LNCaP clone FGC (cell line): ENCODE data around the gene ERGIC1.

Experiments used
- DNase-seq: peaks from one replicate; pipeline ENCODE4 v3.0.0-alpha.2; 2011; ENCODE audit warnings: low read depth
- H3K4me3 ChIP-seq: 2 replicates; pipeline ENCODE4 v1.5.1; 2011; ENCODE audit warnings: mild to moderate bottlenecking, low read depth, low read length, control low read depth
- CTCF ChIP-seq: IDR thresholded peaks from 2 replicates; pipeline ENCODE4 v1.5.1; 2012; ENCODE audit warnings: mild to moderate bottlenecking; ENCODE audit not compliant: control insufficient read depth, insufficient read depth; ENCODE audit errors: extremely low read depth

Gene ERGIC1

DNA sequence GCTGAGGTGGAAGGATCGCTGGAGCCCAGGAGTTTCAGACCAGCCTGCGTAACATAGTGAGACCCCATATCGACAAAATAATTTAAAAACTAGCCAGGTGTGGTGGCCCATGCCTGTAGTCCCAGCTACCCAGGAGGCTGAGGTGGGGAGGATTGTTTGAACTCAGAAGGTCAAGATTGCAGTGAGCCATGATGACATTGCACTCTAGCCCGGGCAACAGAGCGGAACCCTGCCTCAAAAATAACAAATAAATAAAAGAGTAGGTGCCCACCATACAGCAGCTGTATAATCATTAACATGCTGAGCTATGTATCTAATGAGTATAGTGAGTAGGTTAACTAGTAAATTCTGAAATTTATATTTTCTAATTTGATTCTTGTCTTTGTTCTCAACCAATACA lies 138.5 kb downstream of the ERGIC1 start:
- DNase-seq, result no peak
- TF ChIP-seq CTCF, result no peak
- H3K4me3 ChIP-seq, result no peak overlapping the region

- DNase-seq, result no peak
- TF ChIP-seq CTCF, result no peak
These were observed 139.3 kb downstream of the ERGIC1 start for GRCh38 chr5:172973127-172973916.

DNA sequence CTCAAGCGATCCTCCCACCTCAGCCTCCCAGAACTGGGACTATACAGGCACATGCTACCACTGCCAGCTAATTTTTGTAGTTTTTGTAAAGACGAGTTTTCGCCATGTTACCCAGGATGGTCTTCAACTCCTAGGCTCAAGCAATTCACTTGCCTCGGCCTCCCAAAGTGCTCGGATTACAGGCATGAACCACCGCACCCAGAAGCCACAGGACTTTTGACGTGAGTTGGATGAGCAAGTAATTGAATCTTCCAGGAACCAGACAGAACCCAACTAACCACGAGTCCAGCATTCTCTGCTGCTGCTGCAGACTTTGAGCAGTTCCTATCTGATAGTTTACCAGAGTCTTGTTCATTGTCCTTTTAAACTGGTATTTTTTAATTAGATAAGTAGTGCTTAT lies 139.9 kb downstream of the ERGIC1 start:
- no peak overlapping the region for H3K4me3 ChIP-seq
- TF ChIP-seq CTCF, result no peak
- DNase-seq, result no peak

More at GRCh38 chr5:172973127-172973916, 139.3 kb downstream of the ERGIC1 start:
- no peak overlapping the region for H3K4me3 ChIP-seq

- H3K4me3 ChIP-seq, result no peak overlapping the region
- DNase-seq, result no peak
- no peak for TF ChIP-seq CTCF
These were observed 141.2 kb downstream of the ERGIC1 start for GRCh38 chr5:172975289-172975688.

DNA sequence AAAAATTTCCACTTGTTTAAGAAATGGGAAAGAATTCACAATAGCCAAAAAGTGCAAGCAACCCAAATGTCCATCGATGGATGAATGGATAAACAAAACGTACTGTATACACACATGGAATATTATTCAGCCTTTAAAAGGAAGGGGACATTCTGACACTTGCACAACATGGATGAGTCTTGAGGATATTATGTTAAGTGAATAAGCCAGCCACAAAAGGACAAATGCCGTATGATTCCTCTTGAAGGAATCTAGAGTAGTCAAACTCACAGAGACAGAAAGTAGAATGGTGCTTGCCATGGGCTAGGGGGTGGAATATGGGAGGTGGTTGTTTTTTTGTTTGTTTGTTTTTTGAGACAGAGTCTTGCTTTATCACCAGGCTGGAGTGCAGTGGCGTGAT lies 145.7 kb downstream of the ERGIC1 start:
- no peak for DNase-seq
- TF ChIP-seq CTCF, result no peak
- H3K4me3 ChIP-seq, result no peak overlapping the region

DNA sequence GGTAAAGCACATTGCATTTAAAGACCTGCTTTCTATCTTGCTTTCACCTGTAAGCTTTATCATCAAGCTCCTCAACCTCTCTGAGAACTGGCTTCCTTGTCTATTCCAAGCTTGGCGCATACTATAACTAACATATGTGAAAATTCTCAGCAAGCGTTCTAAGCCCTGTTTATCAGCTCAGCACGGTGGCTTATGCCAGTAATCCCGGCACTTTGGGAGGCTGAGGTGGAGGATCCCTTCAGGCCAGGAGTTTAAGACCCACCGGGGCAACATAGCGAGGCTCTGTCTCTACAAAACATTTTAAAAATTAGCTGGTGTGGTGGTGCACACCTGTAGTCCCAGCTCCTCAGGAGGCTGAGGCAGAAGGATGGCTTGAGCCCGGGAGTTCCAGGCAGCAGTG lies 147.9 kb downstream of the ERGIC1 start:
- no peak overlapping the region for H3K4me3 ChIP-seq
- no peak for TF ChIP-seq CTCF
- DNase-seq, result no peak
